ENCODE measurements around the gene SLC38A4.

The SLC38A4 gene

GRCh38 chr12:46803517-46803916, 22.3 kb downstream of the SLC38A4 start:
- TF ChIP-seq, protein P1, sequence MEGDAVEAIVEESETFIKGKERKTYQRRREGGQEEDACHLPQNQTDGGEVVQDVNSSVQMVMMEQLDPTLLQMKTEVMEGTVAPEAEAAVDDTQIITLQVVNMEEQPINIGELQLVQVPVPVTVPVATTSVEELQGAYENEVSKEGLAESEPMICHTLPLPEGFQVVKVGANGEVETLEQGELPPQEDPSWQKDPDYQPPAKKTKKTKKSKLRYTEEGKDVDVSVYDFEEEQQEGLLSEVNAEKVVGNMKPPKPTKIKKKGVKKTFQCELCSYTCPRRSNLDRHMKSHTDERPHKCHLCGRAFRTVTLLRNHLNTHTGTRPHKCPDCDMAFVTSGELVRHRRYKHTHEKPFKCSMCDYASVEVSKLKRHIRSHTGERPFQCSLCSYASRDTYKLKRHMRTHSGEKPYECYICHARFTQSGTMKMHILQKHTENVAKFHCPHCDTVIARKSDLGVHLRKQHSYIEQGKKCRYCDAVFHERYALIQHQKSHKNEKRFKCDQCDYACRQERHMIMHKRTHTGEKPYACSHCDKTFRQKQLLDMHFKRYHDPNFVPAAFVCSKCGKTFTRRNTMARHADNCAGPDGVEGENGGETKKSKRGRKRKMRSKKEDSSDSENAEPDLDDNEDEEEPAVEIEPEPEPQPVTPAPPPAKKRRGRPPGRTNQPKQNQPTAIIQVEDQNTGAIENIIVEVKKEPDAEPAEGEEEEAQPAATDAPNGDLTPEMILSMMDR (IDR thresholded peaks at IDR 0.05; ENCODE audit: low read depth, low read length, missing control alignments) = no peak
- H3K4me3 ChIP-seq (replicated peaks; ENCODE audit: low read depth, low read length) = no peak overlapping the region
- DNase-seq (ENCODE audit: extremely low read depth, low read depth) = no peak

DNA sequence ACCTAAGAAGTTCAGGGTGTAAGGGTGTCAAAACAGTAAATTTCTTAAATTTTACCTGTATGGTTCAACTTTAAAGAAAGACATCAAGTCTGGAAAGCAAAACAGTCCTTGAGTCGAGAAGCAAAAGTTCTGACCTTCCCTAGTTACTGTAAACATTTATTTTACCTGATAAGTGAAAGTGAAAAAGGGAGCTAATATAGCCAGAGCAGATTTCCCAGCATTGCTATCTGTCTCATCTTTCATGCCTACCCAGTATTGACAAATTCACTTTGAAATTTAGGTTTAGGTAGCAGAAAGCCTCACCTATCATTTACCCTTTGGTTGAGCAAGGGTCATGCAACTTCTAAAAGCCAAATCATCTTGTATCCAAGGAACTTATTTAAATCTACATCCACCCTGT, 24.5 kb downstream of the SLC38A4 start:
- DNase-seq (ENCODE audit: extremely low read depth, low read depth) = no peak
- TF ChIP-seq, protein P1 (IDR thresholded peaks at IDR 0.05; ENCODE audit: low read depth, low read length, missing control alignments) = no peak
- no peak overlapping the region for H3K4me3 ChIP-seq (replicated peaks; ENCODE audit: low read depth, low read length)

DNA sequence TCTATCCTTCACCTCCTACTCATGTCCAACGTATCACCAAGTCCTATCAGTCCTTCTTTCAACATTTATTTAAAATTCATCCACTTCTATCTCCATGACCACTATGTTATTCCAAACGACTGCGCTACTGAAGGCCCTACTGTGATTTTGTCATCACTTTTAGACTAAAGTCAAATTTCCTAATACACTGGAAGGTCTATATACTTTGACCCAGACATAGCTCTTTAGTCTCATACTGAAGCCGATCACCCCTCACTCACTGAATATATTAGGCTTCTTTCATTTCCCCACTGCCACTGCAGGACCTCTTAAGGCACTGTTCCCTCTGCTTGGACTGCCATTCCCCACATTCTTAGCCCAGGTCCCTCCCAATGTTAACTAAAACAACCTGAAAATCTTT, 25.6 kb downstream of the SLC38A4 start:
- no peak for DNase-seq (ENCODE audit: extremely low read depth, low read depth)
- TF ChIP-seq, protein P1 (IDR thresholded peaks at IDR 0.05; ENCODE audit: low read depth, low read length, missing control alignments) = no peak
- no peak overlapping the region for H3K4me3 ChIP-seq (replicated peaks; ENCODE audit: low read depth, low read length)

DNA sequence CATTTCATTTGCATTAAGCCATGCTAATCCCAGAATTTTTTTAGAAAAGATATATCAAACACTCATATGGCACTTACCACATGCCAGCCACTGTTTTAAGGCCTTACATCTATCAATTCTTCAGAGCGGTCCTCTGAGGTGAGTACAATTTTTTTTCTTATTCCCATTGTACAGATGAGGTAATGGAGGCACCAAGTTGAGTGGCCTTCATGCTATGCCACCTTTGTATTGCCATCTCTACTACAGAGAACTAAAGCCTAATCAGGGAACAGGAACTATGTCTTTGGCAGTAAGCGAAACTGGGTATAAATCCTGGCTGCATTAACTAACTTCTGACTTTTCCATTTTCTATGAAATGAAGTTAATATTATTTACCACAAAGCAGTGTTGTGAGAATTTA, 27.1 kb downstream of the SLC38A4 start:
- no peak overlapping the region for H3K4me3 ChIP-seq (replicated peaks; ENCODE audit: low read depth, low read length)
- TF ChIP-seq, protein P1 (IDR thresholded peaks at IDR 0.05; ENCODE audit: low read depth, low read length, missing control alignments) = no peak
- no peak for DNase-seq (ENCODE audit: extremely low read depth, low read depth)

DNA sequence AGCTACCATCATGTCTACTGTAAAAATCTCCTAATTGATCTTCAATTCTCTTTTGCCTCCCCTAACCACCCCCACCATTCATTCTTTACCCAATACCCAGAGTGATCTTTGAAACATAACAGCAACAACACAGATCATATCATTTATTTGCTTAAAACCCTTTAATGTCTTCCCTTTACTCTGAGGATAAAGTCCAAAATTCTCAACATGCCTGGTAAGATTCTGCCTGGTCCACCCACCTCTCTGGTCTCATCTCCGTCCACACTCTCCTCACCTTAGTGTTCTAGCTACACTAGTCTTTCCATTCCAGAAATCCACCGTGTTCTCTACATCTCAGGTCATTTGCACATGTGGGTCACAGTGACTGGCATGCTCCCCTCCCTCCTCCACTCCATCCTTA, 27.7 kb downstream of the SLC38A4 start:
- DNase-seq (ENCODE audit: extremely low read depth, low read depth) = no peak
- no peak overlapping the region for H3K4me3 ChIP-seq (replicated peaks; ENCODE audit: low read depth, low read length)
- TF ChIP-seq, protein P1 (IDR thresholded peaks at IDR 0.05; ENCODE audit: low read depth, low read length, missing control alignments) = no peak

DNA sequence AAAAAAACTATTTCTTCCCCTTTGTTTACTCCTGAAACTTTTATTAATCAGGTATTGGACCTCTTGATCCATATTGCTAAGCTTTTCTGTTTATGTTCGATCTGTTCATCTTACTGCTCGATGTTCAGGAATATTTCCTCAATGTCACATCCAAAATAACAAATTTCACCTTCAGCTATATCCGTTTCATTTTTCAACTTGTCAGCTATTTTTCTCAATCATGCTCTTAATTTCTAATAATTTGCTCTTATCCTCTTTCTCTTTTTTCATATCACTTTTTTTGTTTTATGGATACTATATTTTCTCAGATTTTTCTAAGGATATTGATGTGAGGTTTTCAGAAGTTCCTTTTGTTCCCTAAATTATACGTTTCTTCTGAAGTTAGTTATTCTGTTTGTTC, 29.8 kb downstream of the SLC38A4 start:
- TF ChIP-seq, protein P1 (IDR thresholded peaks at IDR 0.05; ENCODE audit: low read depth, low read length, missing control alignments) = no peak
- no peak overlapping the region for H3K4me3 ChIP-seq (replicated peaks; ENCODE audit: low read depth, low read length)
- no peak for DNase-seq (ENCODE audit: extremely low read depth, low read depth)

- no peak for DNase-seq (ENCODE audit: extremely low read depth, low read depth)
- H3K4me3 ChIP-seq (replicated peaks; ENCODE audit: low read depth, low read length) = no peak overlapping the region
- TF ChIP-seq, protein P1 (IDR thresholded peaks at IDR 0.05; ENCODE audit: low read depth, low read length, missing control alignments) = no peak
These were observed 31.1 kb downstream of the SLC38A4 start for GRCh38 chr12:46794593-46795190.

Data from HFF-Myc (cell line).